Gastrocnemius medialis (tissue), 4 donors: ENCODE data around the gene XPC. TPM values are rescaled to one million over a fixed set of nuclear protein-coding genes. Genes with fewer than 3 reads are reported as not detected.
A peak's percentile ranks its signal among the peaks of the same experiment; 100 is the strongest.

Experiments
- ATAC-seq, 2 donors: fragments of 150-250 bp; one replicate each; pipeline ENCODE4 v1.9.1; 2016
- DNase-seq, 2 donors: peaks; one replicate each; pipeline ENCODE4 v3.0.0-alpha.2; 2019
- H3K27ac ChIP-seq, 4 donors: fragments of 200-600 bp; sonication (generic); 1 replicate in 1 of 4; 2 replicates in 3 of 4; pipeline ENCODE4 v1.5.1; 2016 to 2018; ENCODE audit warnings: mild to moderate bottlenecking in 2 of 4, moderate library complexity in 1 of 4
- H3K27me3 ChIP-seq, 3 donors: fragments of 200-600 bp; sonication (generic) in 2 of 3; 1 replicate in 1 of 3; 2 replicates in 2 of 3; pipeline versions ENCODE4 v1.5.1 to v1.6.0; 2016 to 2019; ENCODE audit warnings: mild to moderate bottlenecking in 1 of 3, moderate library complexity in 1 of 3
- H3K36me3 ChIP-seq, 2 donors: fragments of 200-600 bp; sonication (generic) in 1 of 2; one replicate each; pipeline ENCODE4 v1.5.1; 2017 to 2018
- H3K4me1 ChIP-seq, 2 donors: fragments of 200-600 bp; sonication (generic) in 1 of 2; one replicate each; pipeline ENCODE4 v1.5.1; 2016 to 2017; ENCODE audit warnings: mild to moderate bottlenecking in 2 of 2
- H3K4me3 ChIP-seq, 4 donors: fragments of 200-600 bp; sonication (generic) in 3 of 4; 1 replicate in 1 of 4; 2 replicates in 3 of 4; pipeline ENCODE4 v1.5.1; 2016 to 2019; ENCODE audit warnings: mild to moderate bottlenecking in 2 of 4
- H3K9me3 ChIP-seq, 3 donors: fragments of 200-600 bp; sonication (generic) in 2 of 3; 1 replicate in 1 of 3; 2 replicates in 2 of 3; pipeline ENCODE4 v1.5.1; 2016 to 2019
- POLR2A ChIP-seq, 2 donors: fragments of 450-650 bp; IDR thresholded peaks; one replicate each; pipeline ENCODE4 v1.6.1; 2017; ENCODE audit warnings: antibody characterized with exemption in 2 of 2, mild to moderate bottlenecking in 2 of 2, moderate library complexity in 2 of 2
- in situ Hi-C, 4 donors: fragments of 200-750 bp; cut with MboI; loops; one replicate each; pipeline versions ENCODE4 v1.15.0 to v1.8.0; 2017; ENCODE audit warnings: low sequenced_read_pairs in 4 of 4
- intact Hi-C: fragments of 100-400 bp; cut with DNase I; formaldehyde crosslinking; loops from one replicate; pipeline ENCODE4 v1.15.1; 2023; ENCODE audit warnings: low total_unique reads
- total RNA-seq, 4 donors: library from RNA; depleted of rRNA; stranded (reverse); fragments of >200 nt; gene quantifications; one replicate each; pipeline versions ENCODE4 v1.1.0 to v1.2.3, GENCODE V29; 2016
- TF ChIP-seq, protein P1 (sequence below), 5 experiments: fragments of 450-650 bp in 3 of 5; fragments of 200-600 bp in 2 of 5; sonication (generic) in 2 of 5; IDR thresholded peaks in 4 of 5; conservative IDR thresholded peaks in 1 of 5; 1 replicate in 4 of 5; 2 replicates in 1 of 5; pipeline ENCODE4 v1.5.1; 2016 to 2019; ENCODE audit warnings: antibody characterized with exemption in 5 of 5, mild to moderate bottlenecking in 3 of 5, moderate library complexity in 3 of 5

The XPC gene
- total RNA-seq, 4 donors from 2014 or later = 22.0 to 30.6 (median 27.0) TPM

- H3K27ac ChIP-seq = peak overlapping the region; percentile 76 to 97 (median 80)
- H3K4me3 ChIP-seq = peak overlapping the region in 3 of 4 donors; percentile 18 to 38 (median 29)
- peaks cover 24 to 35% of the 10 kb centered on the region in 2 donors for H3K4me1 ChIP-seq
- in situ Hi-C loops (loop anchor here in 1 of 4 donors (25.0 kb wide), 1 partner anchor 918 kb away; the partner anchor contains the start of gene MRPS25), intact Hi-C loops (no loop called here)
- H3K9me3 ChIP-seq = no peaks in the 10 kb centered on the region
- ATAC-seq (peak; percentile 87 to 94), DNase-seq (peak; percentile 76 to 81)
- TF ChIP-seq POLR2A (IDR thresholded peaks at IDR 0.05) = peak in 1 of 2 donors; percentile 5
- TF ChIP-seq, protein P1, sequence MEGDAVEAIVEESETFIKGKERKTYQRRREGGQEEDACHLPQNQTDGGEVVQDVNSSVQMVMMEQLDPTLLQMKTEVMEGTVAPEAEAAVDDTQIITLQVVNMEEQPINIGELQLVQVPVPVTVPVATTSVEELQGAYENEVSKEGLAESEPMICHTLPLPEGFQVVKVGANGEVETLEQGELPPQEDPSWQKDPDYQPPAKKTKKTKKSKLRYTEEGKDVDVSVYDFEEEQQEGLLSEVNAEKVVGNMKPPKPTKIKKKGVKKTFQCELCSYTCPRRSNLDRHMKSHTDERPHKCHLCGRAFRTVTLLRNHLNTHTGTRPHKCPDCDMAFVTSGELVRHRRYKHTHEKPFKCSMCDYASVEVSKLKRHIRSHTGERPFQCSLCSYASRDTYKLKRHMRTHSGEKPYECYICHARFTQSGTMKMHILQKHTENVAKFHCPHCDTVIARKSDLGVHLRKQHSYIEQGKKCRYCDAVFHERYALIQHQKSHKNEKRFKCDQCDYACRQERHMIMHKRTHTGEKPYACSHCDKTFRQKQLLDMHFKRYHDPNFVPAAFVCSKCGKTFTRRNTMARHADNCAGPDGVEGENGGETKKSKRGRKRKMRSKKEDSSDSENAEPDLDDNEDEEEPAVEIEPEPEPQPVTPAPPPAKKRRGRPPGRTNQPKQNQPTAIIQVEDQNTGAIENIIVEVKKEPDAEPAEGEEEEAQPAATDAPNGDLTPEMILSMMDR (IDR thresholded peaks at IDR 0.05 in 4 of 5, conservative IDR thresholded peaks at IDR 0.05 in 1 of 5) = no peak
- no peaks in the 10 kb centered on the region for H3K27me3 ChIP-seq
- peaks cover 0 to 51% of the 10 kb centered on the region in 2 donors for H3K36me3 ChIP-seq
Measured at GRCh38 chr3:14144423-14145075, 33.9 kb downstream of the XPC start.

GRCh38 chr3:14143271-14144225, 34.9 kb downstream of the XPC start:
- Histone ChIP-seq H3K4me3 (no peak overlapping the region), H3K36me3 (peaks cover 0 to 61% of the 10 kb centered on the region in 2 donors), H3K27me3 (no peaks in the 10 kb centered on the region), H3K9me3 (no peaks in the 10 kb centered on the region), H3K27ac (peak overlapping the region; percentile 76 to 97 (median 80)), H3K4me1 (peaks cover 24 to 35% of the 10 kb centered on the region in 2 donors)
- ATAC-seq = peak; percentile 69 to 73
- no peak for TF ChIP-seq POLR2A (IDR thresholded peaks at IDR 0.05)
- TF ChIP-seq, protein P1 (IDR thresholded peaks at IDR 0.05 in 4 of 5, conservative IDR thresholded peaks at IDR 0.05 in 1 of 5) = no peak
- intact Hi-C loops = no loop called here
- in situ Hi-C loops = loop anchor here in 1 of 4 donors (25.0 kb wide), 1 partner anchor 919 kb away; the partner anchor contains the start of gene MRPS25
- peak; percentile 58 to 75 for DNase-seq

DNA sequence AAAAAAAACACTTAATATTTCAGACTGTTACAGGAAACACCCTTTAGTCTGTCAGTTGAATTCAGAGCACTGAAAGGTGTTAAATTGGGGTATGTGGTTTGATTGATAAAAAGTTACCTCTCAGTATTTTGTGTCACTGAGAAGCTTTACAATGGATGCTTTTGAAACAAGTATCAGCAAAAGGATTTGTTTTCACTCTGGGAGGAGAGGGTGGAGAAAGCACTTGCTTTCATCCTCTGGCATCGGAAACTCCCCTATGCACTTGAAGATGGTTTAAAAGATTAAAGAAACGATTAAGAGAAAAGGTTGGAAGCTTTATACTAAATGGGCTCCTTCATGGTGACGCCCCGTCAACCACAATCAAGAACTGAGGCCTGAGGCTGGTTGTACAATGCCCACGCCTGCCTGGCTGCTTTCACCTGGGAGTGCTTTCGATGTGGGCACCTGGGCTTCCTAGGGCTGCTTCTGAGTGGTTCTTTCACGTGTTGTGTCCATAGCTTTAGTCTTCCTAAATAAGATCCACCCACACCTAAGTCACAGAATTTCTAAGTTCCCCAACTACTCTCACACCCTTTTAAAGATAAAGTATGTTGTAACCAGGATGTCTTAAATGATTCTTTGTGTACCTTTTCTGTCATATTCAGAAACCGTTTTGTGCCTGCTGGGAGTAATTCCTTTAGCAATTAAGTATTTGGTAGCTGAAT, 35.7 kb downstream of the XPC start:
- ATAC-seq = no peak
- H3K27ac ChIP-seq = peak overlapping the region; percentile 76 to 97 (median 80)
- DNase-seq = no peak
- H3K36me3 ChIP-seq = peaks cover 0 to 63% of the 10 kb centered on the region in 2 donors
- peaks cover 29 to 42% of the 10 kb centered on the region in 2 donors for H3K4me1 ChIP-seq
- in situ Hi-C loops (loop anchor here in 1 of 4 donors (25.0 kb wide), 1 partner anchor 920 kb away; the partner anchor contains the start of gene MRPS25), intact Hi-C loops (no loop called here)
- no peaks in the 10 kb centered on the region for H3K27me3 ChIP-seq
- H3K9me3 ChIP-seq = no peaks in the 10 kb centered on the region
- TF ChIP-seq, protein P1 (IDR thresholded peaks at IDR 0.05 in 4 of 5, conservative IDR thresholded peaks at IDR 0.05 in 1 of 5) = no peak
- TF ChIP-seq POLR2A (IDR thresholded peaks at IDR 0.05) = no peak
- H3K4me3 ChIP-seq = no peak overlapping the region

DNA sequence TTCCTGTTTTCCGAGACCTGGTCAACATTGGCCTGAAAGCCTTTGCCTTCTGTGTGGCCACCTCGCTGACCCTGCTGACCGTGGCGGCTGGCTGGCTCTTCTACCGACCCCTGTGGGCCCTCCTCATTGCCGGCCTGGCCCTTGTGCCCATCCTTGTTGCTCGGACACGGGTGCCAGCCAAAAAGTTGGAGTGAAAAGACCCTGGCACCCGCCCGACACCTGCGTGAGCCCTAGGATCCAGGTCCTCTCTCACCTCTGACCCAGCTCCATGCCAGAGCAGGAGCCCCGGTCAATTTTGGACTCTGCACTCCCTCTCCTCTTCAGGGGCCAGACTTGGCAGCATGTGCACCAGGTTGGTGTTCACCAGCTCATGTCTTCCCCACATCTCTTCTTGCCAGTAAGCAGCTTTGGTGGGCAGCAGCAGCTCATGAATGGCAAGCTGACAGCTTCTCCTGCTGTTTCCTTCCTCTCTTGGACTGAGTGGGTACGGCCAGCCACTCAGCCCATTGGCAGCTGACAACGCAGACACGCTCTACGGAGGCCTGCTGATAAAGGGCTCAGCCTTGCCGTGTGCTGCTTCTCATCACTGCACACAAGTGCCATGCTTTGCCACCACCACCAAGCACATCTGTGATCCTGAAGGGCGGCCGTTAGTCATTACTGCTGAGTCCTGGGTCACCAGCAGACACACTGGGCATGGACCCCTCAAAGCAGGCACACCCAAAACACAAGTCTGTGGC, 36.6 kb downstream of the XPC start:
- TF ChIP-seq, protein P1 (IDR thresholded peaks at IDR 0.05 in 4 of 5, conservative IDR thresholded peaks at IDR 0.05 in 1 of 5) = no peak
- TF ChIP-seq POLR2A (IDR thresholded peaks at IDR 0.05) = no peak
- in situ Hi-C loops = loop anchor here in 1 of 4 donors (25.0 kb wide), 1 partner anchor 921 kb away; the partner anchor contains the start of gene MRPS25
- Histone ChIP-seq H3K27ac (peak overlapping the region in 3 of 4 donors; percentile 78 to 97 (median 83)), H3K27me3 (no peaks in the 10 kb centered on the region), H3K4me1 (peaks cover 38 to 49% of the 10 kb centered on the region in 2 donors), H3K36me3 (peaks cover 0 to 58% of the 10 kb centered on the region in 2 donors), H3K4me3 (no peak overlapping the region), H3K9me3 (no peaks in the 10 kb centered on the region)
- no peak for ATAC-seq
- intact Hi-C loops = no loop called here
- no peak for DNase-seq
